LNCAP (cell line): Measurements from ENCODE around the gene SORL1-AS1.

Experiments used
- CTCF ChIP-seq: fragments of 450-650 bp; IDR thresholded peaks from 2 replicates; pipeline ENCODE4 v1.5.1; 2017; ENCODE audit warnings: mild to moderate bottlenecking

The SORL1-AS1 gene

GRCh38 chr11:121488641-121489040 lies 35.9 kb upstream of the SORL1-AS1 start:
- no peak for TF ChIP-seq CTCF

GRCh38 chr11:121488170-121488569 lies 35.4 kb upstream of the SORL1-AS1 start:
- TF ChIP-seq CTCF = no peak

GRCh38 chr11:121487191-121487590 lies 34.4 kb upstream of the SORL1-AS1 start:
- no peak for TF ChIP-seq CTCF

GRCh38 chr11:121486054-121486453 lies 33.3 kb upstream of the SORL1-AS1 start:
- TF ChIP-seq CTCF = no peak

- no peak for TF ChIP-seq CTCF
Measured at GRCh38 chr11:121485216-121485615, 32.4 kb upstream of the SORL1-AS1 start.

- no peak for TF ChIP-seq CTCF
Measured at GRCh38 chr11:121483805-121484480, 31.2 kb upstream of the SORL1-AS1 start.

GRCh38 chr11:121482231-121483129 lies 29.7 kb upstream of the SORL1-AS1 start:
- TF ChIP-seq CTCF = no peak
